Coronary artery (tissue), 2 donors: ENCODE measurements around the gene FGFBP3.

ENCODE experiments used
- DNase-seq: peaks from one replicate; pipeline ENCODE4 v3.0.0-alpha.2; 2017; ENCODE audit warnings: low spot score
- H3K27ac ChIP-seq, 2 donors: fragments of 200-600 bp; sonication (generic); one replicate each; pipeline ENCODE4 v1.5.1; 2016 to 2019
- H3K4me3 ChIP-seq: fragments of 200-600 bp; sonication (generic); 2 replicates; pipeline ENCODE4 v1.5.1; 2016; ENCODE audit warnings: mild to moderate bottlenecking, moderate library complexity
- CTCF ChIP-seq: fragments of 200-600 bp; sonication (generic); IDR thresholded peaks from one replicate; pipeline ENCODE4 v1.5.1; 2019; ENCODE audit warnings: antibody characterized with exemption

FGFBP3 gene

GRCh38 chr10:91879515-91880170, 29.6 kb downstream of the FGFBP3 start:
- TF ChIP-seq CTCF: no peak
- H3K27ac ChIP-seq: peak overlapping the region in 1 of 2 donors; percentile 46

GRCh38 chr10:91875779-91876178, 33.5 kb downstream of the FGFBP3 start:
- Histone ChIP-seq H3K4me3 (no peak overlapping the region), H3K27ac (no peak overlapping the region)
- DNase-seq: no peak
- TF ChIP-seq CTCF: no peak

More at GRCh38 chr10:91879515-91880170, 29.6 kb downstream of the FGFBP3 start:
- H3K4me3 ChIP-seq: no peak overlapping the region
- no peak for DNase-seq

GRCh38 chr10:91875156-91875555, 34.1 kb downstream of the FGFBP3 start:
- no peak for DNase-seq
- Histone ChIP-seq H3K4me3 (no peak overlapping the region), H3K27ac (no peak overlapping the region)
- TF ChIP-seq CTCF: no peak

GRCh38 chr10:91865562-91866081, 43.7 kb downstream of the FGFBP3 start:
- DNase-seq: no peak
- no peak for TF ChIP-seq CTCF
- H3K4me3 ChIP-seq: no peak overlapping the region
- no peak overlapping the region for H3K27ac ChIP-seq

GRCh38 chr10:91864744-91865143, 44.5 kb downstream of the FGFBP3 start:
- no peak for DNase-seq
- Histone ChIP-seq H3K4me3 (no peak overlapping the region), H3K27ac (no peak overlapping the region)
- no peak for TF ChIP-seq CTCF

- no peak for DNase-seq
- no peak overlapping the region for H3K4me3 ChIP-seq
These were observed 45.2 kb downstream of the FGFBP3 start for GRCh38 chr10:91864099-91864498.

More at GRCh38 chr10:91864099-91864498, 45.2 kb downstream of the FGFBP3 start:
- H3K27ac ChIP-seq: no peak overlapping the region
- no peak for TF ChIP-seq CTCF
